ENCODE data around the gene OR2V2.

Gene OR2V2

GRCh38 chr5:181114284-181114843 is 33.0 kb upstream of the OR2V2 start:
- DNase-seq (ENCODE audit: low read depth): no peak
- TF ChIP-seq CTCF (IDR thresholded peaks at IDR 0.05; ENCODE audit: low read depth, low read length, missing control alignments): no peak
- no peak overlapping the region for H3K4me3 ChIP-seq (ENCODE audit: low read depth, low read length)

GRCh38 chr5:181114844-181115778 is 32.3 kb upstream of the OR2V2 start:
- TF ChIP-seq CTCF (IDR thresholded peaks at IDR 0.05; ENCODE audit: low read depth, low read length, missing control alignments): no peak
- DNase-seq (ENCODE audit: low read depth): no peak
- in situ Hi-C loops (cut with HindIII; ENCODE audit: low sequenced_read_pairs): no loop called here
- no peak overlapping the region for H3K4me3 ChIP-seq (ENCODE audit: low read depth, low read length)

More at GRCh38 chr5:181114284-181114843, 33.0 kb upstream of the OR2V2 start:
- in situ Hi-C loops (cut with HindIII; ENCODE audit: low sequenced_read_pairs): no loop called here

GRCh38 chr5:181118369-181118768 is 29.0 kb upstream of the OR2V2 start:
- in situ Hi-C loops (cut with HindIII; ENCODE audit: low sequenced_read_pairs): no loop called here
- TF ChIP-seq CTCF (IDR thresholded peaks at IDR 0.05; ENCODE audit: low read depth, low read length, missing control alignments): no peak
- no peak for DNase-seq (ENCODE audit: low read depth)
- H3K4me3 ChIP-seq (ENCODE audit: low read depth, low read length): no peak overlapping the region

- no peak for DNase-seq (ENCODE audit: low read depth)
- in situ Hi-C loops (cut with HindIII; ENCODE audit: low sequenced_read_pairs): no loop called here
- TF ChIP-seq CTCF (IDR thresholded peaks at IDR 0.05; ENCODE audit: low read depth, low read length, missing control alignments): no peak
- H3K4me3 ChIP-seq (ENCODE audit: low read depth, low read length): no peak overlapping the region
Observed at GRCh38 chr5:181119105-181119504, 28.3 kb upstream of the OR2V2 start.

- in situ Hi-C loops (cut with HindIII; ENCODE audit: low sequenced_read_pairs): no loop called here
- no peak for TF ChIP-seq CTCF (IDR thresholded peaks at IDR 0.05; ENCODE audit: low read depth, low read length, missing control alignments)
- H3K4me3 ChIP-seq (ENCODE audit: low read depth, low read length): no peak overlapping the region
- DNase-seq (ENCODE audit: low read depth): no peak
Observed at GRCh38 chr5:181120306-181120705, 27.1 kb upstream of the OR2V2 start.

GRCh38 chr5:181120761-181121160 is 26.6 kb upstream of the OR2V2 start:
- no peak for DNase-seq (ENCODE audit: low read depth)
- TF ChIP-seq CTCF (IDR thresholded peaks at IDR 0.05; ENCODE audit: low read depth, low read length, missing control alignments): no peak
- in situ Hi-C loops (cut with HindIII; ENCODE audit: low sequenced_read_pairs): no loop called here
- H3K4me3 ChIP-seq (ENCODE audit: low read depth, low read length): no peak overlapping the region
